Trophoblast cell (in vitro differentiated cells and primary cell): Measurements from ENCODE around the gene GSS.

Source experiments
- DNase-seq, 2 donors: peaks; one replicate each; pipeline ENCODE4 v3.0.0-alpha.2; 2016
- H2AFZ ChIP-seq: 2 replicates; pipeline ENCODE4 v1.6.1; 2013; ENCODE audit warnings: low read length, moderate library complexity, mild to moderate bottlenecking; ENCODE audit not compliant: insufficient read depth, poor library complexity
- H2AK5ac ChIP-seq: 2 replicates; pipeline ENCODE4 v1.6.1; 2013; ENCODE audit warnings: mild to moderate bottlenecking, low read length
- H2BK120ac ChIP-seq: 2 replicates; pipeline ENCODE4 v1.6.1; 2013; ENCODE audit warnings: low read length, mild to moderate bottlenecking, moderate library complexity; ENCODE audit not compliant: insufficient read depth, poor library complexity
- H2BK12ac ChIP-seq: 2 replicates; pipeline ENCODE4 v1.6.1; 2013; ENCODE audit warnings: mild to moderate bottlenecking, low read length, moderate library complexity
- H2BK5ac ChIP-seq: 2 replicates; pipeline ENCODE4 v1.6.1; 2013; ENCODE audit warnings: low read length, low read depth, moderate library complexity, mild to moderate bottlenecking; ENCODE audit not compliant: poor library complexity
- H3K14ac ChIP-seq: 2 replicates; pipeline ENCODE4 v1.6.1; 2013; ENCODE audit warnings: mild to moderate bottlenecking, low read length
- H3K18ac ChIP-seq: 2 replicates; pipeline ENCODE4 v1.6.1; 2013; ENCODE audit warnings: mild to moderate bottlenecking, low read length
- H3K23ac ChIP-seq: 2 replicates; pipeline ENCODE4 v1.6.1; 2013; ENCODE audit warnings: low read length
- H3K27ac ChIP-seq: 2 replicates; pipeline ENCODE4 v1.5.1; 2013; ENCODE audit warnings: low read depth, mild to moderate bottlenecking, inconsistent platforms, low read length, moderate library complexity
- H3K27me3 ChIP-seq: 2 replicates; pipeline ENCODE4 v1.6.1; 2013; ENCODE audit warnings: inconsistent platforms, mild to moderate bottlenecking, low read length, moderate library complexity; ENCODE audit not compliant: insufficient read depth
- H3K36me3 ChIP-seq, 2 experiments: 1 replicate in 1 of 2; 2 replicates in 1 of 2; pipeline ENCODE4 v1.6.1; 2013; ENCODE audit warnings: low read length in 2 of 2, mild to moderate bottlenecking in 2 of 2, moderate library complexity in 1 of 2; ENCODE audit not compliant: insufficient read depth in 2 of 2, control insufficient read depth in 1 of 2
- H3K4ac ChIP-seq: 2 replicates; pipeline ENCODE4 v1.6.1; 2013; ENCODE audit warnings: low read depth, mild to moderate bottlenecking, low read length, moderate library complexity
- H3K4me1 ChIP-seq, 2 experiments: 1 replicate in 1 of 2; 2 replicates in 1 of 2; pipeline ENCODE4 v1.6.1; 2013; ENCODE audit warnings: low read length in 2 of 2, mild to moderate bottlenecking in 2 of 2, moderate library complexity in 1 of 2; ENCODE audit not compliant: insufficient read depth in 2 of 2, control insufficient read depth in 1 of 2
- H3K4me2 ChIP-seq: 2 replicates; pipeline ENCODE4 v1.6.1; 2013; ENCODE audit warnings: inconsistent platforms, mild to moderate bottlenecking, low read length, moderate library complexity
- H3K4me3 ChIP-seq: 2 replicates; pipeline ENCODE4 v1.5.1; 2013; ENCODE audit warnings: mild to moderate bottlenecking, low read depth, low read length, inconsistent platforms
- H3K79me1 ChIP-seq: one replicate; pipeline ENCODE4 v1.6.1; 2013; ENCODE audit warnings: low read length
- H3K79me2 ChIP-seq: 2 replicates; pipeline ENCODE4 v1.6.1; 2013; ENCODE audit warnings: low read length, mild to moderate bottlenecking; ENCODE audit not compliant: control insufficient read depth, insufficient read depth, poor library complexity
- H3K9ac ChIP-seq: 2 replicates; pipeline ENCODE4 v1.6.1; 2013; ENCODE audit warnings: mild to moderate bottlenecking, low read length
- H3K9me3 ChIP-seq: 2 replicates; pipeline ENCODE4 v1.6.1; 2013; ENCODE audit warnings: low read depth, mild to moderate bottlenecking, control low read depth, inconsistent platforms, low read length; ENCODE audit not compliant: insufficient read depth
- H4K12ac ChIP-seq: 2 replicates; pipeline ENCODE4 v1.6.1; 2013; ENCODE audit warnings: low read depth, mild to moderate bottlenecking, low read length, moderate library complexity
- H4K8ac ChIP-seq: 2 replicates; pipeline ENCODE4 v1.6.1; 2013; ENCODE audit warnings: low read depth, mild to moderate bottlenecking, low read length, moderate library complexity
- H4K91ac ChIP-seq: one replicate; pipeline ENCODE4 v1.6.1; 2013; ENCODE audit warnings: low read depth, mild to moderate bottlenecking, low read length, moderate library complexity
- WGBS: extraction: QIAGEN DNeasy Blood & Tissue Kit; methylation state at CpG from one replicate; pipeline ENCODE4 v1.1.7; 2013; ENCODE audit warnings: missing lambda C conversion rate; ENCODE audit not compliant: insufficient read length, insufficient coverage; ENCODE audit errors: extremely low coverage; 5-methylcytosine and 5-hydroxymethylcytosine counted together

Gene GSS

DNA sequence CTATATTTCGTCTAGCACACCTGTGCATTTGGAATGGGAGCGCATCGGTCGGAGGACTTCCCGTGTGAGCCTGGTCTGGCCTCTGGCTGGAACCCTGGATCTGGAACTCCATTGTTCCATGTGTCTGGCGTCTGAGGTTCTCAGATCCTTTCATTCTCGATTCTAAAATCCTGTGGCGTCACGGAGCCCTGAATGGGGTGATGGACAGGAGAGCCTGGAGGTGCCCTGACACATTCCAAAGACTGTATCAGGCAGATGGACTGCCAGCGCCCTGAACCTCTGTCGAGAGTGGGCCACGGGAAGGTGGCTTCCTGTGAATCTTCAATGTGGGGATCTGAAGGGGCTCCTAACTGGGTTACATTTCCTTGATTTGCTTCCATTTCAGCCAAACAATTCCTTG, 20.7 kb upstream of the GSS start:
- no CpG with 5 or more reads among the region's 12 CpGs for WGBS
- Histone ChIP-seq H3K36me3 (no peaks in the 10 kb centered on the region), H3K9me3 (peaks cover 4% of the 10 kb centered on the region), H2AK5ac (no peak overlapping the region), H4K8ac (no peak overlapping the region), H3K4me3 (no peak overlapping the region), H2BK120ac (no peak overlapping the region), H3K79me2 (no peaks in the 10 kb centered on the region), H3K79me1 (no peaks in the 10 kb centered on the region), H3K27ac (no peak overlapping the region), H3K27me3 (no peaks in the 10 kb centered on the region), H2BK5ac (no peak overlapping the region), H2BK12ac (no peak overlapping the region), H3K4me1 (peaks cover 0 to 2% of the 10 kb centered on the region in 2 experiments), H4K91ac (no peak overlapping the region), H3K4me2 (no peak overlapping the region), H3K14ac (no peak overlapping the region), H4K12ac (no peak overlapping the region), H3K18ac (no peak overlapping the region), H3K9ac (no peak overlapping the region), H3K4ac (no peak overlapping the region), H3K23ac (no peak overlapping the region), H2AFZ (no peak overlapping the region)
- no peak for DNase-seq

DNA sequence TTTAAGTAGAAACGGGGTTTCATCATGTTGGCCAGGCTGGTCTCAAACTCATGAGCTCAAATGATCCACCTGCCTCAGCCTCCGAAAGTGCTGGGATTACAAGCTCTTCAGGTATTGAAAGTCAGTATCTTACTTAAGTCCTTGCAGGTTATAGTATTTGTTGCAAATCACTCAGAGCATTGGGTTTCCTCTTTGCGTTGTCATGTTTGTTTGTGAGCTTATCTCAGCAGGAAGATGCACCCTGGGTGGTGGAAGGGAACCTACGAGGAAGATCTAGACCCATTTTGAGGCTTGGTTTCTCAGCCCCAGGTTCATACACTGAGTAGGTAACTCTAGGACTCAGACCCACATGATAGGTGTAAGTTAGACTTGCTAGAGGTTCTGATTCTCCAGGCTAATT, 18.6 kb upstream of the GSS start:
- H3K9ac ChIP-seq: no peak overlapping the region
- H3K14ac ChIP-seq: no peak overlapping the region
- no peak overlapping the region for H4K12ac ChIP-seq
- H3K79me1 ChIP-seq: no peaks in the 10 kb centered on the region
- no CpG with 5 or more reads among the region's 4 CpGs for WGBS
- H3K4me1 ChIP-seq: peaks cover 0 to 2% of the 10 kb centered on the region in 2 experiments
- H3K4ac ChIP-seq: no peak overlapping the region
- no peak overlapping the region for H2BK12ac ChIP-seq
- no peak for DNase-seq
- no peaks in the 10 kb centered on the region for H3K27me3 ChIP-seq
- no peaks in the 10 kb centered on the region for H3K79me2 ChIP-seq
- no peak overlapping the region for H3K23ac ChIP-seq
- H3K4me3 ChIP-seq: no peak overlapping the region
- no peak overlapping the region for H2AK5ac ChIP-seq
- H3K9me3 ChIP-seq: no peaks in the 10 kb centered on the region
- H3K4me2 ChIP-seq: no peak overlapping the region
- H4K91ac ChIP-seq: no peak overlapping the region
- H3K36me3 ChIP-seq: no peaks in the 10 kb centered on the region
- no peak overlapping the region for H2BK120ac ChIP-seq
- no peak overlapping the region for H3K18ac ChIP-seq
- H4K8ac ChIP-seq: no peak overlapping the region
- H3K27ac ChIP-seq: no peak overlapping the region
- H2AFZ ChIP-seq: no peak overlapping the region
- H2BK5ac ChIP-seq: no peak overlapping the region

DNA sequence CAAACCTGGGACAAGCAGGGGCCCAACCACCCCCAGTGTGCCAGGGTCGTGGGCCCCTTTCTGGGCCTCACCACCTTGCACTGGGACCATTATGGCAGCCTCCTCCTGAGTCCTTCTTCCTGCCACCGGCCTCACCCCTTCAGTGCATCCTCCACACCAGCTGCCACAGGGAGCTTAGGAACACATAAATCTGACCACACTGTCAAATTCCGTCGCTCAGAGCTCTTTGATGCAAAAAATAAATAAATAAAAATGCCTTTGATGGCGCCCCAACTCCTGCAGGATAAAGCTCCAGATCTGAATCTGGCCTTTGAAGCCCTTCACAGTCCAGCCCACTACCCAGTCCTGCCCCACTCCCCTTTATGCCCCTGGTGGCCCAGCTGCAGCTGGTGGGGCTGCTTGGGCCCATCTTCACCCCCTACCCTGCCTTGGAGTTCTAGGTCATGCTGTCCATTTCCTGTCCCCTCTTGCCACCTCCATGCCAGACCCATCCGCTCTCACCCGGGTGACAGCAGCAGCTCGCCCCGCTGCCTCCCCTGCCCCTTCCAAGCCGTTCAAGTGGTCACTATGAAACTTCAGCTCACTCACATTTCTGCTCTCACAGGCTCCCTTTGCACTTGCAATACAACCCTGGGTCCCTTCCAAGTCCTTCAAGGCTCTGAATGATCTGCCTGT, 16.1 kb upstream of the GSS start:
- H3K4me3 ChIP-seq: no peak overlapping the region
- no peak overlapping the region for H2BK120ac ChIP-seq
- no peak overlapping the region for H3K4me2 ChIP-seq
- no peak overlapping the region for H2AK5ac ChIP-seq
- no peak for DNase-seq
- H3K79me2 ChIP-seq: no peaks in the 10 kb centered on the region
- H3K9ac ChIP-seq: no peak overlapping the region
- H3K23ac ChIP-seq: no peak overlapping the region
- no peak overlapping the region for H4K8ac ChIP-seq
- no peak overlapping the region for H2BK12ac ChIP-seq
- no peaks in the 10 kb centered on the region for H3K4me1 ChIP-seq
- no peaks in the 10 kb centered on the region for H3K79me1 ChIP-seq
- H2AFZ ChIP-seq: no peak overlapping the region
- no peaks in the 10 kb centered on the region for H3K36me3 ChIP-seq
- no peak overlapping the region for H3K18ac ChIP-seq
- H4K91ac ChIP-seq: no peak overlapping the region
- H3K4ac ChIP-seq: no peak overlapping the region
- H3K27me3 ChIP-seq: no peaks in the 10 kb centered on the region
- no peak overlapping the region for H4K12ac ChIP-seq
- H3K27ac ChIP-seq: no peak overlapping the region
- H3K14ac ChIP-seq: no peak overlapping the region
- no peaks in the 10 kb centered on the region for H3K9me3 ChIP-seq
- WGBS: no CpG with 5 or more reads among the region's 10 CpGs
- no peak overlapping the region for H2BK5ac ChIP-seq

DNA sequence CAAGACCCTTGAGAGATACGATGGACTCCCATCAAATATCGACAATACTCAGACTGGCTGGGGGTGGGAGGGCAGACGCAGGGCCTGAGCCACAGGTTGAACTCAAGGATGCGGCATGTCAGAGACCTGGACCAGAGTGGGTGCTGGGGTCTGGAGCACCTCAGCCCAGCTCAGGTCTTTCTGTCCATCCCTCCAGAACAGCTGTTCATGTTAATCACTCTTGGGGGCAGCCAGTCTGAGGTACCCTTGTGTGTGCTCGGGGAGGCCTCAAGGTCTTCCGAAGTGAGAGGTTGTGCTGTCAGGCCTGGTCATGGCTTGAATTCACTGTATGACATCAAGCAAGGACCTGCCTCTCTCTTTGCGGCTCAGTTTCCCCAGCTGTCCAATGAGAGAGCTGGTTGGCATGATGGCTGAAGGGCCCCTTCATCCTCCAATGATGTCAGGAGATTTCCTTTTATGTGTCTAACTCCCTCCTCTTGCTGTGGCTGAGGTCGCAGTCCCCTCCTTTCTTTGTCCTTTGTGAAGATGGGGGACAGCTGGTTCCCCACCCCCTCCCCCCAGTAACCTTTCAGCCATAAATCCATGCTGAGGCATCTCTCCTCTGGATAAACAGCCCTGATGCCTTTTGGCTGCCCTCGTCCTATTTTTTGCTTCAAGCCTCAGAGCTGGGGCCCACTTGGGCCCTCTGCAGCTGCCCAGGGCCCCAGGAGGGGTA, 15.4 kb upstream of the GSS start:
- no peak overlapping the region for H3K23ac ChIP-seq
- H4K91ac ChIP-seq: no peak overlapping the region
- H3K27ac ChIP-seq: no peak overlapping the region
- no peak overlapping the region for H3K4me2 ChIP-seq
- H3K9me3 ChIP-seq: no peaks in the 10 kb centered on the region
- no peak overlapping the region for H2BK120ac ChIP-seq
- H3K18ac ChIP-seq: no peak overlapping the region
- no peak overlapping the region for H2BK5ac ChIP-seq
- no peaks in the 10 kb centered on the region for H3K27me3 ChIP-seq
- DNase-seq: no peak
- no peak overlapping the region for H3K4me3 ChIP-seq
- no peak overlapping the region for H3K9ac ChIP-seq
- no CpG with 5 or more reads among the region's 9 CpGs for WGBS
- H4K12ac ChIP-seq: no peak overlapping the region
- H3K4me1 ChIP-seq: no peaks in the 10 kb centered on the region
- H3K79me1 ChIP-seq: no peaks in the 10 kb centered on the region
- H3K14ac ChIP-seq: no peak overlapping the region
- H3K36me3 ChIP-seq: no peaks in the 10 kb centered on the region
- no peak overlapping the region for H3K4ac ChIP-seq
- no peak overlapping the region for H2AK5ac ChIP-seq
- H2BK12ac ChIP-seq: no peak overlapping the region
- H4K8ac ChIP-seq: no peak overlapping the region
- H2AFZ ChIP-seq: no peak overlapping the region
- H3K79me2 ChIP-seq: no peaks in the 10 kb centered on the region
